Fibroblast of skin of right quadriceps (primary cell): ENCODE results near the gene ACTR10.

ENCODE experiments used
- DNase-seq: peaks from one replicate; pipeline ENCODE4 v3.0.0-alpha.2; 2013

ACTR10 gene

DNA sequence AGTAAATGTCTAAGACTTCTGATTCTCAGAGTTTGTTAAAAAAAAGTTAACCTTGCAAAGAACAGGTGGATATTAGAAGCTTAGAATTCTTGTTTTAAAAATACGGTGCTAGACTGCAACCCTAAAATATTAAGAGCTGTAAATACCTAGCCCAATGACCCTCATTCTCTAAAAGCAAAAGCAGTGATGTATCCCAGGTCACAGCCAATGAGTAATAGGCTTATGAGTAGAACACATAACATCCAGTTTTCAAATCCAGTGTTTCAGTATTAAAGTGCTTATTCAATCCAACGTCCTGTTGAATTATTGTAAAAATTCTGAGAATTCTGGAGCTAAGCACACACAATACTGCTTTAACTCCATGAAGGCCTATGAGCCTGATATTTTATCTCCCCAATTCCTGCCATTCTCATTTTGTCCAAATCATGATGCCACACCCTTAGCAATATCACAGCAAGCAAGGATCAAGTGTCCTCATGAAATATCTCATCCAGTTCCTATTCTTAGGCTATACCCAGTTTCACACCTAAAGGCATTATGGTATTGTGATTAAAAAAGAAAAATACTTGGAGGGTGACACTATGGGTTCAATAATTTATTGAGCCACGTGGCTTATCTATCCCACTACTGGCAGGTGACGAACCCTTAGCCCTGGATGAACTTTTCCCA, 83.1 kb downstream of the ACTR10 start:
- DNase-seq, result no peak

DNA sequence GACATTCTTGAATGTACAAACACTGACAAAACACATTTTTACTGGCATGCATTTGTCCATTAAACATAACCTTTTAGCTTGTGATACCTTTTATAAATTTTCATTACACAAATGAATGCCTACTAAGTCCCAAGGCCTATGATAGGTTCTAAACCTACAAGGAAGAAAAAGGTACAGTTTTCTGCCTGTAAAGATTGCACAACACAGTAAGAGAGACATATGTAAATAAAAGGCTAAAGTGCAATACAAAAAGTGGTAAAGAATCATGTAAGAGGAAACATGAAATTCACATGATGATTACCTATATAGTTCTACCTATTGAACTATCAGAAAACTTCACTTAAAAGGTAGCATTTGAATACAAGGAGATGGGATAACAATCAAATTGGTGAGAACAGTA, 83.8 kb downstream of the ACTR10 start:
- no peak for DNase-seq

DNA sequence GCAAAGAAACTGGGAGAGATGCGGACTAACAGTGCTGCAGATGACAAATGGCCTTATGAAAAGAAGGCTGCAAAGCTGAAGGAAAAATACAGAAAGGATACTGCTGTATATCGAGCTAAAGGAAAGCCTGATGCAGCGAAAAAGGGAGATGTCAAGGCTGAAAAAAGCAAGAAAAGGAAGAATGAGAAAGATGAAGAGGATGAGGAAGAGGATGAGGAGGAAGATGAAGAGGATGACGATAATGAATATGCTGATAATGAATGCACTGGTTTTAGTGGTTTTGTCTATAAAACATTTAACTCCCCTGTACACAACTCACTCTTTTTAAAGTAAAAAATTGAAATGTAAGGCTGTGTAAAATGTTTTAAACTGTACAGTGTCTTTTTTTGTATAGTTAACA, 85.2 kb downstream of the ACTR10 start:
- DNase-seq, result no peak
